HG03060 (cell line): ENCODE data around the gene ADORA3.

Experiments
- ATAC-seq: cut with Tn5 transposase; IDR thresholded peaks from one replicate; pipeline ENCODE4 v1.9.1; 2021; ENCODE audit warnings: low read depth, moderate number of reproducible peaks; ENCODE audit not compliant: unreplicated experiment

Gene ADORA3

DNA sequence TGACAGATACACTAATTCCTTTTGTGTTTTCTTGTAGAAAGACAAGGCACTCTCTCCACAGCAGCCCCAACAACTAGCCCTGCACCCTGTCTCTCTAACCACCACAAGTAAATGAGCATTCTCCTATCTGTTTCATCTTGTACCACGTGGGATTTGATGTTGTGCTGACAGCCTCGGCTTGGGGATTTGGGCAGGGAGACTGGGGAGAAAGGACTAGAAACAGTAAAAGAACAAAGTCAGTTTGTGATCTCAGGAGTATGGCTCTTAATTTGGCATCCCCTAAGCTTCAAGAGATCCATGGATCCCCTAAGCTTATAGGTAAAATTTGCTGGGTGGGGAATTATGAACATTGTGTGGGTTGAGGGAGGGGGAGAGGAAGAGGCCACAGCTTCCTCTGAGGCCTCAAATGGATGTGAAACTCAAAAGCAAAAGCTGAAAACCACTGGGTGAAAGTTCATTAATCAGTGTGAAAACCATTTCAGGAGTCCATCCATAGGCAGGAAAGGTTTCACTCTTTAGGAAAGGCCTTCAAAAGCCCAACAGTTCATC is 26.6 kb downstream of the ADORA3 start:
- ATAC-seq: no peak

DNA sequence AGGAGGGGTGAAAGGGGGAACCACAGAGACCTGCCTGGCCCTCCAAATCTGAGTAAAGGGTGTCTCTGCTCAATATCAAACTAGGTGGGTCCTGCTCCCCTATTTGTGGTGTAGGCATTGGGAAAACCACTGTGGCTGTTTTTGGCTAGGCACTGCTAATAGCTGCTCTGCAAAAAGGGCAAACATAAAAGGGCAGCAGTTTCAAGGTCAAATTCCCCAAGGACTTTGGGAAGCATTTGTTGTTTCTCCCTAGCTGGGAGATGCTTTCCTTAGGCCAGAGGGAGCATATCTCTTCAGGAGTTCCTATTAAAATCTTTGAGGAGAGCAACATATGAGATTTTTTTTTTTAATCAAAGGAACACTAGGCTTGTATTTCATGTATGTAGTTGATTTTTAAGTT is 27.2 kb downstream of the ADORA3 start:
- no peak for ATAC-seq

DNA sequence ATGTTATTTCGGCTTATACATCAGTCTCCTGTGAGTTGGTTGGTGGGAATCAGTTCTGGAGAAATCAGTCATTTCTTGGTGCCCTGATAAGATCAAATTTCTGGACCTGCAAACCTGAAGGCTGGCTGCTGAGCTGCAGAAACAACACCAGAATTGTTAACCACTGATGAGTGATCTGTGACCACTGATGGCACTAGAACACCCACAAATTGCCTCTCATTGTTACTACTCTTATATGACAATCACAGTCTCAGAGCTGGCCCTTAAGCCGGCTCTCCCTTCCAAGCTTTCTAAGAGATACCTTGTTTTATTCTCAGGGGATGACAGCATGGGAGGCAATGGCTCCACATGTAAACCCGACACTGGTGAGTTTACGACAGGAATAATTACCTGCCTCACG is 27.7 kb downstream of the ADORA3 start:
- ATAC-seq: no peak

DNA sequence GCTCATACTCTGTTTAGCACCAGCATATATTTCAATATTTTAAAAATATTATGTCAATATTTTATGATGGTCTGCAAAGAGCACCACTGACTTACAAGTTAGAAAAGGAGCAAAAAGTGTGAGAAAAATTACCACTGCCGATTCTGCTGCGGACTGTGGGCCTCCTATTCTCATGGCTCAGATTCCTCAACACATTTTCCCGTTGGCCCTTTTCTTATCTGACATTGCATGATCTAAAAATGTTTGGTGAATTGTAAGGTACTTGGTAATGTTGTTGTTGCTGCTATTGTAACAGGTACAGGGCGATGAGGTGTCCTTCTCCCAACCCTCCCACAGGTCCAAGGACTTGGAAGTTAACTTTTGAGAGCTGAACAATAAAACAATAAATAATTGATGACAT is 28.9 kb downstream of the ADORA3 start:
- ATAC-seq: no peak

DNA sequence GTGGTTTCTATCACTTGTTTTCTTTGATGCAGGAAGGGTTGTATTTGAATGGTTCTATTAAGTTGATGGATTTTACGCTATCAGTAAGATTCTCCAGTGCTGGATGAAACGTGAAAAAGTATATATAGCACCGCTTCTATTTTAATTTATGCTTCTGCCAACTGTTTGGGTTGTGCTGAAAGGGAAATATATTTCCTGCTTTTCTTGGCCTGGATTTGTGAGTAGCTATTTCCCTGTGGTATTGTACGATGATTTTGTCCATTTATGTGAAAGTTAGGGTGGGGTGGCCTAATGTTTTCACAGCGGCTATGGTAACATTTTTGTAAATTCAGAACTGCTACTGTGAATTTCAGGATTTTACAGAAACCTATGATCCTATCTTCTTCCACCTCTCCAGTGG is 29.3 kb downstream of the ADORA3 start:
- ATAC-seq: no peak

DNA sequence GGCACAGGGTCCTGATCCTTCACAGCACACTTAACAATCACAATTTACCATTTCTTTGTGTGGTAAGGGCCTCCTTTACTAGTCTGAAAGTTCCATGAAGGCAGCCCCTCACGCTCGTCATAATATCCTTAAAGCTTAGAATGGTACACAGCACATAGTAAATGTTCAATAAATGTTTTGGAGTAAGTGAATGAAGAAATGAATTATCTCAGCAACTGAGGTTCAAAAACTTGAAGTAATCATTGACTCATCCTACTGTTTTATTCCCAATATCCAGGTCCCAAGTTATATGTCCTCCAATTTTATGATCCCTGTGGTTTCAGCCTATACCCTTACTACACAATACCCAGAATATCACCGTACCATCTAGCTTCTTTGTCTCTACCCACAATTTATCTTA is 31.9 kb downstream of the ADORA3 start:
- no peak for ATAC-seq

GRCh38 chr1:111471012-111471411 is 32.4 kb downstream of the ADORA3 start:
- no peak for ATAC-seq

- ATAC-seq: no peak
These were observed 32.8 kb downstream of the ADORA3 start for GRCh38 chr1:111470596-111470995.

DNA sequence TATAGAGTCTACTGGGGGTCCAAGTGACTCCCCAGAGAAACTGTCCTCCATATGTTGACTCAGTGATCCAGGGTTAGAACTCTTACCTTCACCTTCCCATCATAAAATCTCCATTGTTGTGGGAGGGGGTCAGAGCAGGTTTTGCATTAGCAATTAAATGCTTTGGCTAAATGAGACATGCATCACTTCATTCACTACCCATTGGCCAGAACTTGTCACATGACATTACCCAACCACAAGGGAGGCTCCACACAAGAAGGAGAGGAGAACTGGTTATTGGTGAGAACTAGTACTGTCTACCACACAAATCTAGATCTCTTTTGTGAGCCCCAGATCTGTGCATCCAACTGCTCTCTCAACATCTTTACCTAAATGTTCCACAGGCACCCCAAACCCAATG is 33.9 kb downstream of the ADORA3 start:
- ATAC-seq: no peak

DNA sequence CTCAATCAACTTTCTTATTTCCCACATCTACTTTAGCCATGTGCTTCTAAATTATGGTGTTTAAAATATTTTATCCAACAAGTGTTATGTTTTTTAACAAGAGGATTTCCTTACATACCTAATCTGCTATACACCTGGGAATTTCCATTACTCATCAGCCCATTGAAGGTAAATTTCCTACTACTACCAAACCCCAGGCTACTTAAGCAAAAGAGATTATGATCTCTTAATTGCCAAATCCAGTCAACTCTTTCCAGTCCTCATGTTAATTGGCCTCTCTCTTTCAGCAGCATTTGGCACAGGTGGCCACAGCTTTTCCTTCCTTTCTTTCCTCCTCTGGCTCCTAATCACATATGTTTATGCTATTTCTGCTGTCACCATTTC is 34.7 kb downstream of the ADORA3 start:
- no peak for ATAC-seq

DNA sequence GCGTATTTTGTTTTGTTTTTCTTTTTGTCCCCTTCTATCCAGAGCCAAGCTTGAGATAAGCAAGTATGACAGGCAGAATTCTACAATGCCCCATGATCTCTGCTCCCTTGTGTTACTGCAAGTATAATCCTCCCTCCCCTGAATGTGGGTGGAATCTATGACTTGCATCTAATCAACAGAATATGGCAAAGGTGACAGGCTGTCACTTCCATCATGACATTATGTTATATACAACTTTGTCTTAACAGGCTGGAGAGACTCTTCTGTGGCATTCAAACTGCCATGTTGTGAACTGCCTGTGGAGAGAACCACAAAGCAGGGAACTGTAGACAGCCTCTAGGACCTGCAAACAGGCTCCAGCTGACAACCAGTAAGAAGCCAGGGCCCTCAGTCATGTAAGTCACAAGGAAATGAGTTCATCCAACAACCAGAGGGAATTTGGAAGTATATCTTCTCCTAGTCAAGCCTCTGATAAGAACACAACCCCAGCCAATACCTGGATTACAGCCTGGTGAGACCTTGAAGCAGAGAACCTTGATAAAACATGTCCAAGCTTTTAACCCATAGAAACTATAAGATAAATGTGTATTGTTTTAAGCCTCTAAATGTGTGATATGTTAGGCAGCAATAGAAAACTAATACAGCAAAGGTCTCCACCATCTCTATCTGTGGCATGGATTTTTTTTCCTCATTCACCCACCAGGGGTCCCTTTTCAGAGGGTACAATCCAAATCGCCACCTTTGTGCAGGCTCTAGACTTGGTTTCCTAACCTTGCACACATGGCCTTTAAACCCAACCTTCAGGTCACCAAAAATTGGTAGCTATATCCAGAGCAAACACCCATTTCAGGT is 35.3 kb downstream of the ADORA3 start:
- no peak for ATAC-seq

- no peak for ATAC-seq
These were observed 37.0 kb downstream of the ADORA3 start for GRCh38 chr1:111466480-111466879.

DNA sequence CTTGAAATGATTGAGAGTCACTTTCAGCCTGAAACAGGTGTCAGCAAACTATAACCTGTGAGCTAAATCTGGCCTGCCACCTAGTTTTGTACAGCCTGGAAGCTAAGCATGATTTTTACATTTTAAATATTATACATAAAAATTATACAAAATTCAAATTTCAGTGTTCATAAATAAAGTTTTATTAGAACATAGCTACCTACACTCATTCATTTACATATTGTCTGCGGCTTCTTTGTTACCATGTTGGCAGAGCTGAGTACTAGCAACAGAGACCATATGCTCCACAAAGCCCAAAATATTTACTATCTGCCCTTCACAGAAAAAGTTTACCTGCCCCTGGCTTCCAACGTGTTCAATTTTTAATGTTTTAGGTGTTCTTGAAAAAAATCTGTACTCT is 37.7 kb downstream of the ADORA3 start:
- no peak for ATAC-seq

DNA sequence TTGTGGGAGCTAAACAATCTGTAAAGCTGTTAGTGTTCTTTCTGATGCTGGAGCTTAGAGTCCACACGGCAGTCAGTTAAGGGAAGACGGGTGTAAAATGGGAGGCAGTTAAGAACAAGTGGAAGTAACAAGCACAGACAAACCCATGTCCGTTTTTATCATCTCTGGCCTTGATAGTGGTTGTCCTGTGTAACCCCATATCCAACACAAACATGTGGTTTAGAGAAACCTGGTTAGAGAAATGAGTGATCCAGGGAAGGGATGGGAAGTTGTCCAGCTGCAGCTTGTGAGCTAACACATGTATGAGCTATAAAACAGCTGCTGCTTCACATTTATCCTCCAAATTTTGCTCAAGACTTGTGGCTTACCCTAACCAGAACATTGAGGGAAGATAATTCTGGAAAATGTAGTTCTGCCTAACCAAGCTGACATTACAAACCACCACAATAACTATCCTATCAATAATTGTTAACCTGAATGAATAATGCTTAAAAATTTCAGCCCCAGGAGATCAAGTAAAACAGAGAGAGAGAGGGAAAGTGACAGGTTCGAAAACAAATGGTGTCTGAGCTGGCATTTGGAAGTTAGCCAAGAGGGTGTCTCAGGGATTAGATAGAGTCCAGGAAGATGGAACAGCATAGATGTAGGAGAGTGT is 40.3 kb downstream of the ADORA3 start:
- no peak for ATAC-seq

GRCh38 chr1:111462370-111463028 is 40.9 kb downstream of the ADORA3 start:
- no peak for ATAC-seq

DNA sequence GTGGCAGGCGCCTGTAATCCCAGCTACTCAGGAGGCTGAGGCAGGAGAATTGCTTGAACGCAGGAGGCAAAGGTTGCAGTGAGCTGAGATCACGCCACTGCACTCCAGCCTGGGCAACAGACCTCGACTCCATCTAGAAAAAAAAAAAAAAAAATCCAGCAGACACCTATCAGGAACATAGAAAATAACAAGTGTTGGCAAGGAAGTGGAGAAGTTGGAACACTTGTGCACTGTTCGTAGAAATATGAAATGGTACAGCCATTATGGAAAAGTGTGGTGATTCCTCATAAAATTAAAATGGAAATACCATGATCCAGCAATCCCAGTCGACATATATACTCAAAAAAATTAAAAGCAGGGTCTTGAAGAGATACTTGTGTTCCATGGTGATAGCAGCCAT is 41.7 kb downstream of the ADORA3 start:
- no peak for ATAC-seq

DNA sequence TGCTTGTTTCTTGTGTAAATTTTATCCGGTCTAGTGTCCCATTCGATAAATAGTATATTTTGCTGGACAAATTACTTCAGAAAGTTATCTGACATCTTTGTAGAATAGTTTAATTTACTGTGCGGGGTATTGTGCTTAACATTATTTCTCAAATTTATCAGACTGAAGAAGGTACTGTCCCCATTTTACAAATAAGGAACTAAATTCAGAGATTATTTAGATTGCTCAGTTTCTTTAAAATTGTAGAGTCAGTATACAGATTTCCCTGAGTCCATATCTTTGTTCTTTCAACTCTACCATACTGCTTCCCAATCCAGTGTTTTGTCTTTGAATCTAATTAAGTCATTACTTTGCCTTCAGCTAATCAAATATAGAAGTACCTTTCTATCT is 47.8 kb downstream of the ADORA3 start:
- ATAC-seq: no peak

DNA sequence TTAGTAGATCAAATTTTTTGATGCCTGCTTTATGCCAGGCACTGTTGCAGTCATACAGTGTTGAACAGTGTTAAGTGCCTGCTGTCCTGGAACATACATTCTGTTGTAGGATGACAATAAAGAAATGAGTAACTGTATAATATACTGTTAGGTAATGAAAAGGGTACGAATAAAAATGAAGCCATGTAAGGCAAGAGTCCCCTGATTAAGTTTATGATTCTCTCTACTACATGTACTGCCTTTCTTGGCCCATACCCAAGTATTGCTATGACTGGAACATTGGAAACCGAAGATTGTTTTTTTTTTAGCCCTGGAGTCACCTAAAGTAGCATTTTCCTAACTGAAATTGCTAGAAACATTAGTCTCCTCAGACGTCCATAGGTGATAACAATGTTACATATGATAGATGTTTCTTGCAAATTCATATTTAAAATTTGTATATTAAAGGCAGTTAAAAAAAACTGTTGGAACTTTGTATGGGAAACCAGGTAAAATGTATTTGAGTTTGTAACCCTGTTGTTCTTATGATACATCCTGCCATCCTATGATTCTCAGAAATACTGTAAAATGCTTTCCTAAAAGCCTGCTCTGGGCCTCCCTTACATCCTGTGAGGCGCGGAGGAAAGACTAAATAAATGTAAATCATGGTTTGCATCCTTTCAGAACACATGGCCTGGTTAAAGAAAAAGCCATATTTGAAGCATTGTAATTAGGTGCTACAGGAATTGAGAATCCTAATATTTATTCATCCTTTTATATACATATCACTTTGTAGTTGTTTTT is 48.4 kb downstream of the ADORA3 start:
- ATAC-seq: no peak

GRCh38 chr1:111453706-111454105 is 49.7 kb downstream of the ADORA3 start:
- no peak for ATAC-seq

- ATAC-seq: no peak
These were observed 50.9 kb downstream of the ADORA3 start for GRCh38 chr1:111452581-111452980.

DNA sequence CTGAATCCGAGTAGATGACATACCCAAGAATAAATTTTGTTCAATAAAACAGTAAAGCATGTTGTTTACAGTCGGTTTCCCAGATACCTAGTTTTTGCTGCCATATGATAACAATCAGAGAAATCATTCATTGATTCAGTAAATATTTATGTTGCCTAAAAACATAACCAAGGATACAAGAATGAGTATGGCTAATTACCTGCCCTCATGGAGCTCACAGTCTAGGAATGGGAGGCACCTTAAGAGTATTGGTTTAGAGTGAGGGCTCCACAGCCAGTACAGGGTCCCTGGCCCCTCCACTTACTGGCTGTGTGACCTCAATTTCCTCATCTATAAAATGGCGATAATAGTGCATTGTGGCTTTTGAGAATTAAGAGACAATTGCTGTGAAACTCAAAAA is 53.2 kb downstream of the ADORA3 start:
- ATAC-seq: no peak
